ENCODE data around the gene DMRTC2. TPM values are rescaled to one million over a fixed set of nuclear protein-coding genes. Genes with fewer than 3 reads are reported as not detected.

Gene DMRTC2
- total RNA-seq, 1 experiment from 2014 or later: not detected

- intact Hi-C loops (cut with micrococcal nuclease; ENCODE audit: unreplicated experiment): no loop called here
- Histone ChIP-seq H3F3A (ENCODE audit: insufficient read depth, low read depth) (peaks cover 5% of the 10 kb centered on the region; the same call in 1 of the 2 replicates), H3K27me3 (ENCODE audit: insufficient read depth, low read depth) (no peaks in the 10 kb centered on the region), H3K27ac (no peak overlapping the region), H3K9me3 (ENCODE audit: insufficient read depth, low read depth) (no peaks in the 10 kb centered on the region), H3K4me1 (replicated peaks; ENCODE audit: insufficient read depth) (no peaks in the 10 kb centered on the region), H4K20me1 (ENCODE audit: insufficient read depth) (peaks cover 21% of the 10 kb centered on the region), H2AFZ (no peak overlapping the region), H3K9me2 (ENCODE audit: insufficient read depth) (no peaks in the 10 kb centered on the region), H3K4me3 (no peak overlapping the region), H3K36me3 (ENCODE audit: low read depth) (0 out of 2 replicates have a peak, but pooled peaks cover 18% of the 10 kb centered on the region), H3K79me2 (ENCODE audit: low read depth) (no peaks in the 10 kb centered on the region), H3K4me2 (no peak overlapping the region)
- DNase-seq: no peak
- CTCF ChIA-PET: no interaction called here
- BruUV-seq (replicated peaks): no TSS peak
- POLR2A ChIA-PET (ENCODE audit: unreplicated experiment): no interaction called here
- TF ChIP-seq CTCF (conservative IDR thresholded peaks at IDR 0.05): no peak
- no peak for TF ChIP-seq EZH2 (IDR thresholded peaks at IDR 0.05; ENCODE audit: low read depth)
Measured at GRCh38 chr19:41893899-41894298, 49.1 kb downstream of the DMRTC2 start.

DNA sequence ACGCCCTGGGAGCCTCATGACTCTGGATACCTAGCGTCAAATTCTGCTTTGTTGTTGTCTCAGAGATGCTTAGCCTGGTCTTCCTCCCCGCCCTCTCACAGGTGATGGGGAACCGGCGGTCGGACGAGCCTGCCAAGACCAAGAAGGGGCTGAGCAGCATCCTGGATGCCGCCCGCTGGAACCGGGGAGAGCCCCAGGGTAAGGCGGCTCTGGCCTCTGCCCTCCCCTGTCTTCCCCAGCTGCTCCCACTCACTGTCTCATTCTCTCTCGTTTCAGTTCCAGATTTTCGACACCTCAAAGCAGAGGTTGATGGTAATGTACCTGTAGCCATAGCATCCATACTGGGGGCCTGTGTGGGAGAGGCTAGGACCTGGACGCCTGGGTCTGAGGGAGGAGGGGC is 49.5 kb downstream of the DMRTC2 start:
- intact Hi-C loops (cut with micrococcal nuclease; ENCODE audit: unreplicated experiment): no loop called here
- no peaks in the 10 kb centered on the region for H3K9me2 ChIP-seq (ENCODE audit: insufficient read depth)
- no peaks in the 10 kb centered on the region for H3K79me2 ChIP-seq (ENCODE audit: low read depth)
- H3F3A ChIP-seq (ENCODE audit: insufficient read depth, low read depth): peaks cover 9% of the 10 kb centered on the region; the same call in 1 of the 2 replicates
- no peaks in the 10 kb centered on the region for H3K27me3 ChIP-seq (ENCODE audit: insufficient read depth, low read depth)
- no peaks in the 10 kb centered on the region for H3K9me3 ChIP-seq (ENCODE audit: insufficient read depth, low read depth)
- H3K27ac ChIP-seq: no peak overlapping the region
- peaks cover 21% of the 10 kb centered on the region for H4K20me1 ChIP-seq (ENCODE audit: insufficient read depth)
- DNase-seq: no peak
- ChIA-PET POLR2A (ENCODE audit: unreplicated experiment) (no interaction called here), CTCF (interaction anchor here (0.7 kb wide), 1 partner anchor 130 kb away, joined by 3 read pairs; no protein-coding TSS in a partner anchor)
- no peaks in the 10 kb centered on the region for H3K4me1 ChIP-seq (replicated peaks; ENCODE audit: insufficient read depth)
- no peak overlapping the region for H3K4me2 ChIP-seq
- H3K36me3 ChIP-seq (ENCODE audit: low read depth): 0 out of 2 replicates have a peak, but pooled peaks cover 14% of the 10 kb centered on the region
- H2AFZ ChIP-seq: no peak overlapping the region
- no peak for TF ChIP-seq CTCF (conservative IDR thresholded peaks at IDR 0.05)
- no peak for TF ChIP-seq EZH2 (IDR thresholded peaks at IDR 0.05; ENCODE audit: low read depth)
- no TSS peak for BruUV-seq (replicated peaks)
- H3K4me3 ChIP-seq: no peak overlapping the region

DNA sequence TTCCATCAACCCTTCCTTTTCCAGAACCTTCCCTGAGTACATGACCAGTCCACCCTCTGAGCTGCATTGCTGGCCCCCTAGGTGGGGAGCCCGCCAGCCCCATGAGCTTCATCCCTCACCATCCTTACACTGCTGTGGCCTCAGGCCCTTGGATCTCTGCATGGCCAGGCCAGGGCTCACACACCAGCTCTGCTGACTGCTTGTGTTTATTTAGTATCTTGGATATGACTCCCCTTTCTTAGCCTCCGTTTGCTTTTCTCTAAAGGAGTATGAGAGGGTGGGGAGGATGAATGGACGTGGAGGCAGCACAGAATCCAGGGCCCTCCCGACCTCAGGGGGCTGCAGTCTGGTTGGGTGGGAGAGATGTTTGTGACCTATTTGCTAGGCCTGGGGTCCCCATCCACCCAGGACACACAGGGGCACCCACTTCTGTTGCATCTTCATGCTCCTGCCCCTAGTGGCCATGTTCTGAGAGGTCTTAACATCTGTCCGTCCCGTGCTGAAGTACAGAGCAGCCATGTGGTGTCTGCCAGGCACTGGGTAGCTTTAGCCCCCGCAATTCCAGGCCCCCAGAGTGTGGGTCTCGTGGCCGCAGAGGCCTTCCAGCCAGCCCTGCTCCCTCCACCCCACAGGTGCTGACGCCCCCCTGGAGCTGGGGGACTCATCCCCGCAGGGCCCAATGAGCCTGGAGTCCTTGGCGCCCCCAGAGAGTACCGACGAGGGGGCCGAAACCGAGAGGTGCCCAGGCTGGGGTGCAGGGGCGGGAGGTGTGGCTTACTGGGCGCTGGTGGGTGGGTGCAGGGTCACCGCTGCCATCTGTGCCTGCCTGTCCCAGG is 51.1 kb downstream of the DMRTC2 start:
- Histone ChIP-seq H3K27me3 (ENCODE audit: insufficient read depth, low read depth) (no peaks in the 10 kb centered on the region), H3K79me2 (ENCODE audit: low read depth) (no peaks in the 10 kb centered on the region), H3K27ac (no peak overlapping the region), H3K9me2 (ENCODE audit: insufficient read depth) (no peaks in the 10 kb centered on the region), H3F3A (ENCODE audit: insufficient read depth, low read depth) (peaks cover 9% of the 10 kb centered on the region; the same call in 1 of the 2 replicates), H3K36me3 (ENCODE audit: low read depth) (0 out of 2 replicates have a peak, but pooled peaks cover 12% of the 10 kb centered on the region), H4K20me1 (ENCODE audit: insufficient read depth) (peaks cover 17% of the 10 kb centered on the region), H3K4me3 (no peak overlapping the region), H3K9me3 (ENCODE audit: insufficient read depth, low read depth) (no peaks in the 10 kb centered on the region), H2AFZ (no peak overlapping the region), H3K4me1 (replicated peaks; ENCODE audit: insufficient read depth) (no peaks in the 10 kb centered on the region), H3K4me2 (no peak overlapping the region)
- POLR2A ChIA-PET (ENCODE audit: unreplicated experiment): no interaction called here
- no TSS peak for BruUV-seq (replicated peaks)
- intact Hi-C loops (cut with micrococcal nuclease; ENCODE audit: unreplicated experiment): no loop called here
- no peak for DNase-seq
- CTCF ChIA-PET: no interaction called here
- TF ChIP-seq CTCF (conservative IDR thresholded peaks at IDR 0.05): peak; percentile 45; the same call in 1 of the 2 replicates
- no peak for TF ChIP-seq EZH2 (IDR thresholded peaks at IDR 0.05; ENCODE audit: low read depth)

All from PC-9 (cell line).